Natural killer cell (primary cell): ENCODE measurements around the gene SELENOO. TPM values are rescaled to one million over a fixed set of nuclear protein-coding genes. Genes with fewer than 3 reads are reported as not detected.

Experiments used
- ATAC-seq, 3 donors: fragments of 150-1000 bp in 2 of 3; fragments of 200-7000 bp in 1 of 3; cut with Tn5 transposase; 1 replicate in 1 of 3; 2 replicates in 2 of 3; pipeline ENCODE4 v1.10.0; 2021; ENCODE audit warnings: mild to moderate bottlenecking in 2 of 3, moderate library complexity in 2 of 3
- DNase-seq, 2 donors: peaks; one replicate each; pipeline versions ENCODE4 v3.0.0 to v3.0.0-alpha.2; 2013 to 2021; ENCODE audit warnings: mixed read lengths in 1 of 2
- H3K27ac ChIP-seq: one replicate; pipeline ENCODE4 v1.5.1; 2013; ENCODE audit warnings: mild to moderate bottlenecking, low read length
- H3K27me3 ChIP-seq: one replicate; pipeline ENCODE4 v1.6.1; 2013; ENCODE audit warnings: low read length; ENCODE audit not compliant: control insufficient read depth, insufficient read depth
- H3K36me3 ChIP-seq: one replicate; pipeline ENCODE4 v1.6.1; 2013; ENCODE audit warnings: low read length; ENCODE audit not compliant: control insufficient read depth, insufficient read depth
- H3K4me1 ChIP-seq: one replicate; pipeline ENCODE4 v1.6.1; 2013; ENCODE audit warnings: low read length; ENCODE audit not compliant: control insufficient read depth, insufficient read depth
- H3K4me3 ChIP-seq: one replicate; pipeline ENCODE4 v1.5.1; 2013; ENCODE audit warnings: low read length
- H3K9me3 ChIP-seq: one replicate; pipeline ENCODE4 v1.6.1; 2013; ENCODE audit warnings: low read length; ENCODE audit not compliant: control insufficient read depth, insufficient read depth
- H3K27ac Mint-ChIP-seq, 2 donors: one replicate each; pipeline ENCODE4 v1.8.0; 2022; ENCODE audit warnings: mild to moderate bottlenecking in 2 of 2, mixed read lengths in 2 of 2, moderate library complexity in 1 of 2
- H3K27me3 Mint-ChIP-seq, 2 donors: one replicate each; pipeline ENCODE4 v1.8.0; 2022; ENCODE audit warnings: low read depth in 2 of 2, mixed read lengths in 2 of 2
- H3K36me3 Mint-ChIP-seq: one replicate; pipeline ENCODE4 v1.8.0; 2022; ENCODE audit warnings: mixed read lengths
- H3K4me1 Mint-ChIP-seq, 2 donors: one replicate each; pipeline ENCODE4 v1.8.0; 2022; ENCODE audit warnings: mixed read lengths in 2 of 2
- H3K4me3 Mint-ChIP-seq: one replicate; pipeline ENCODE4 v1.8.0; 2022; ENCODE audit warnings: mild to moderate bottlenecking, moderate library complexity, mixed read lengths
- H3K9me3 Mint-ChIP-seq, 2 donors: one replicate each; pipeline ENCODE4 v1.8.0; 2022; ENCODE audit warnings: mixed read lengths in 2 of 2
- WGBS: methylation state at CpG from one replicate; pipeline ENCODE4 v1.1.7; 2013; ENCODE audit warnings: missing lambda C conversion rate; ENCODE audit not compliant: insufficient coverage; 5-methylcytosine and 5-hydroxymethylcytosine counted together
- intact Hi-C: fragments of 100-400 bp; cut with micrococcal nuclease; formaldehyde crosslinking; loops from one replicate; pipeline ENCODE4 v1.14.2; 2022
- total RNA-seq, 4 donors: library from RNA; stranded (reverse); fragments of 120-200 nt in 1 of 4; gene quantifications; one replicate each; pipeline versions ENCODE4 v1.2.3 to v1.2.4, GENCODE V29; 2013 to 2022
- TF ChIP-seq, protein P1 (sequence below): fragments of 200-600 bp; IDR thresholded peaks from one replicate; pipeline ENCODE4 v1.8.0; 2022; ENCODE audit warnings: antibody characterized with exemption

The SELENOO gene
- total RNA-seq, 3 donors from 2014 or later (not counting 1 experiment from before 2014, with no cell fraction given), result 37.3 to 45.2 (median 37.6) TPM

DNA sequence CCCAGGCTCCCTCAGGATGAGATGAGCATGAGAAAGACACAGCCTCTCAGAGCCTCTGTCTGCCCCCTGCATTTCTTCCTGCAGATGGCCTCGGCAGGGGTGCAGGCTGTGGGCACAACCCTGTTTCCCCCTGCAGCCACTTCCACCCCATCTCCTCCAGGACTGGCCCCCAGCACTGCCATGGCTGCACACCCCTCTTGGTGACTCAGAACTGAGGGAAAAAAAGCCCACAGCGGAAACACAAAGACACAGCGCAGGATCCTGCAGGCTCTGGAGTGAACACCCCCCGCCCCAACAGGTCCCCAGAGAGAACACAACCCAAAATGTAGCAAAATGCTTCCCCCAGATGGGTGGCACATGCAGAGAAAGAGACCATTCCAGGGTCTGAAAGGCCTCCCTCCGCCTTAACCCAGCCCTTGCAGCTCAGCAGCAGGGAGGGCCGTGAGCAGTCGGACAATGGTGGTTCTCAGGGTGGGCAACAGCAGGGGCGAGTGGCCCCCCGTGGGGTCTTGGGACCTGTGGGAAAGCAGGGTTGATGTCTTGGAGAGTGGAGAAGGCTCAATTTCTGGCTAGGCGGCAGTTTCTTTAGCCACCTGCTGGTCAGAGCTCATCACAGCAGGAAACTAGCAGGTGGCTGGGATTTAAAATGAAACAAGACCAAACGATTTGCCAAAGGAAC, 36.1 kb downstream of the SELENOO start:
- Mint-ChIP-seq H3K27me3 (no peaks in the 10 kb centered on the region), H3K27ac (no peak overlapping the region), H3K36me3 (no peaks in the 10 kb centered on the region), H3K4me3 (no peak overlapping the region), H3K4me1 (peaks cover 31 to 40% of the 10 kb centered on the region in 2 donors), H3K9me3 (no peaks in the 10 kb centered on the region)
- no peak overlapping the region for H3K27ac ChIP-seq
- H3K4me3 ChIP-seq, result no peak overlapping the region
- peaks cover 21% of the 10 kb centered on the region for H3K36me3 ChIP-seq
- peaks cover 18% of the 10 kb centered on the region for H3K4me1 ChIP-seq
- TF ChIP-seq, protein P1, sequence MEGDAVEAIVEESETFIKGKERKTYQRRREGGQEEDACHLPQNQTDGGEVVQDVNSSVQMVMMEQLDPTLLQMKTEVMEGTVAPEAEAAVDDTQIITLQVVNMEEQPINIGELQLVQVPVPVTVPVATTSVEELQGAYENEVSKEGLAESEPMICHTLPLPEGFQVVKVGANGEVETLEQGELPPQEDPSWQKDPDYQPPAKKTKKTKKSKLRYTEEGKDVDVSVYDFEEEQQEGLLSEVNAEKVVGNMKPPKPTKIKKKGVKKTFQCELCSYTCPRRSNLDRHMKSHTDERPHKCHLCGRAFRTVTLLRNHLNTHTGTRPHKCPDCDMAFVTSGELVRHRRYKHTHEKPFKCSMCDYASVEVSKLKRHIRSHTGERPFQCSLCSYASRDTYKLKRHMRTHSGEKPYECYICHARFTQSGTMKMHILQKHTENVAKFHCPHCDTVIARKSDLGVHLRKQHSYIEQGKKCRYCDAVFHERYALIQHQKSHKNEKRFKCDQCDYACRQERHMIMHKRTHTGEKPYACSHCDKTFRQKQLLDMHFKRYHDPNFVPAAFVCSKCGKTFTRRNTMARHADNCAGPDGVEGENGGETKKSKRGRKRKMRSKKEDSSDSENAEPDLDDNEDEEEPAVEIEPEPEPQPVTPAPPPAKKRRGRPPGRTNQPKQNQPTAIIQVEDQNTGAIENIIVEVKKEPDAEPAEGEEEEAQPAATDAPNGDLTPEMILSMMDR, result peak; percentile 15
- intact Hi-C loops, result no loop called here
- WGBS, result 80% methylated on average over 11 of the region's 11 CpGs
- no peak for DNase-seq
- H3K9me3 ChIP-seq, result no peaks in the 10 kb centered on the region
- no peaks in the 10 kb centered on the region for H3K27me3 ChIP-seq
- peak in 1 of 3 donors; percentile 41 for ATAC-seq

DNA sequence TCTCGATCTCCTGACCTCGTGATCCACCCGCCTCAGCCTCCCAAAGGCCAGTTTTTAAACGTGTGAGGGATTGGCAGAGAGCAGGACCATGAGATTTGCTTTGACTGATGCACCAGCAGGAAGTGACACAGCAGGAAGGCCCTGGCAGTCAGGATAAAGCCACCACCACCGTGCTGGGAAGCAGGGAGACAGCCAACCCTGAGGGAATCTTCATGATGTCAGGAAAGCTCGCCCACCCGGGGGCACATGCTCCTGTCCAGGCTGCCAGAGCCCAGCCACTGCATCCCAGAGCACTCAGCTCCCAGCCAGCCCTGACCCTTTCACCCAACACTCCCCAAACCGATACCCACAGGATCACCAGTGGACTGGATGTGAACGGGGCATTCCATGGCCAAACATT, 37.9 kb downstream of the SELENOO start:
- Histone ChIP-seq H3K27me3 (no peaks in the 10 kb centered on the region), H3K4me3 (no peak overlapping the region), H3K27ac (no peak overlapping the region), H3K9me3 (no peaks in the 10 kb centered on the region), H3K4me1 (peaks cover 37% of the 10 kb centered on the region), H3K36me3 (peaks cover 13% of the 10 kb centered on the region)
- Mint-ChIP-seq H3K9me3 (no peaks in the 10 kb centered on the region), H3K27me3 (no peaks in the 10 kb centered on the region), H3K36me3 (no peaks in the 10 kb centered on the region), H3K27ac (no peak overlapping the region), H3K4me3 (no peak overlapping the region), H3K4me1 (peaks cover 35 to 46% of the 10 kb centered on the region in 2 donors)
- intact Hi-C loops, result no loop called here
- TF ChIP-seq, protein P1, result no peak
- DNase-seq, result no peak
- ATAC-seq, result no peak
- 79% methylated on average over 8 of the region's 9 CpGs for WGBS

DNA sequence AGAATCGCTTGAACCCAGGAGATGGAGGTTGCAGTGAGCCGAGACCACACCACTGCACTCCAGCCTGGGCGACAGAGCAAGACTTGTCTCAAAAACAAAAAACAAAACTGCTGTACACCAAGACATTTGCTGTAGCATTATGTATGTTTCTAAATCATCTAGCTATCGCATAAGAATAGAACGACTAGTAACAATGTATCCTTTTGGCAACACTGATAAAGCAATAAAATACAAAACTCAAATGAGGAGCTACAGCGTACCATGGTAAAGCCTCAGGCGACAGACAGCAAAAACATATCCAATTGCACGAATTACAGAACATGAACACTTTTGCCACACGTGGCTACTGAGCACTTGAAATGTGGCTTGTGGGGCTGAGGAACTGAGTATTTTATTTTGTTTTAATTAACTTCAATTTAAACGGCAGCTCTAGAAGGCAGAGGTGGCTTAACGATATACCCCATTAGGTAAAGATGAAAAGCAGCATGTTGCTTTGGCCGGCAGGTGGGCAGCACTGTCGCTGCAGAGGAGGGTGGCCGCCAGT, 41.7 kb downstream of the SELENOO start:
- 75% methylated on average over 13 of the region's 14 CpGs for whole genome bisulfite sequencing
- Histone ChIP-seq H3K27ac (no peak overlapping the region), H3K4me1 (peaks cover 53% of the 10 kb centered on the region), H3K36me3 (peaks cover 21% of the 10 kb centered on the region), H3K4me3 (no peak overlapping the region), H3K27me3 (no peaks in the 10 kb centered on the region), H3K9me3 (no peaks in the 10 kb centered on the region)
- Mint-ChIP-seq H3K27me3 (no peaks in the 10 kb centered on the region), H3K4me1 (peaks cover 23 to 33% of the 10 kb centered on the region in 2 donors), H3K9me3 (no peaks in the 10 kb centered on the region), H3K27ac (peak overlapping the region; percentile 96 to 98), H3K4me3 (peak overlapping the region; percentile 99), H3K36me3 (no peaks in the 10 kb centered on the region)
- intact Hi-C loops, result no loop called here
- TF ChIP-seq, protein P1, result no peak
- ATAC-seq (no peak), DNase-seq (no peak)
